GM18502 (cell line): ENCODE results near the gene ACSL1.

Source experiments
- ATAC-seq: cut with Tn5 transposase; IDR thresholded peaks from one replicate; pipeline ENCODE4 v1.9.1; 2021; ENCODE audit warnings: mild to moderate bottlenecking; ENCODE audit not compliant: unreplicated experiment, poor library complexity

ACSL1 gene

GRCh38 chr4:184825896-184826690 lies at the start of gene ACSL1:
Gene ACSL1 (minus strand): TSS chr4:184825968. CDS start chr4:184803514, 22,454 bp downstream.
- peak; percentile 73 for ATAC-seq

DNA sequence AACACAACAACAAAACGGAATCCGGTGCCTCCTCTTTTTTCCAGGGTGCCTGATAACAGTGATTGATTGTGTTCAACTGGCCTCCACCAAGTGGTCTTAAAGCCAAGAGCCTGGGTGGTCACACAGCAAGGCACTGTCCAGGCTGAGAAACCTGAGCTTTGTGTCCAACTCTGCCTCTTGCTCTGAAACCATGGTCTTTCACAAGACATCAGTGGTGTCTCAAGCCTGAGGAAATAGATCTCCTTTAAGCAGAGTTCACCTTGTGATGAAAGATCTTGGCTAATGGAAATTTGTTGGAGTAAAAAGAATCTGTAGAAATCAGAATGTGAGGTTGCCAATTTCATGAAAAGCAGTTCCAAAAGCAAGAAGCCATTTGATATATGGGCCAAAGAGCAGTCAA lies 47.3 kb upstream of the ACSL1 start:
- no peak for ATAC-seq

DNA sequence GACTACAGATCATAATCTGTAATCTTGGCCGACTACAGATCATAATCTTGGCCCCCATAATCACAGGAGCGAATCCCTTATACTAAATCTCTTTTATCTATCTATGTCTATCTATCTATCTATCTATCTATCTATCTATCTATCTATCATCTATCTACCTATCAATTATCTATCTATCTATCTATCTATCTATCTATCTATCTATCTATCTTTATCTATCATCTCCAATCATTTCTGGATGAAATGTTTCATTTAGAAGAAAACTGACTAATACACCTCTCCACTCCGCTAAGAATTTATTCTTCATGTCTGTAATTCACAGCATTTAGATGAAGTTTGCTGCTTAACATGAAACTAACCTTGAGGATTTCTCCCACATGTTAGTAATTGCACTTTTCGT lies 45.0 kb upstream of the ACSL1 start:
- ATAC-seq = no peak

DNA sequence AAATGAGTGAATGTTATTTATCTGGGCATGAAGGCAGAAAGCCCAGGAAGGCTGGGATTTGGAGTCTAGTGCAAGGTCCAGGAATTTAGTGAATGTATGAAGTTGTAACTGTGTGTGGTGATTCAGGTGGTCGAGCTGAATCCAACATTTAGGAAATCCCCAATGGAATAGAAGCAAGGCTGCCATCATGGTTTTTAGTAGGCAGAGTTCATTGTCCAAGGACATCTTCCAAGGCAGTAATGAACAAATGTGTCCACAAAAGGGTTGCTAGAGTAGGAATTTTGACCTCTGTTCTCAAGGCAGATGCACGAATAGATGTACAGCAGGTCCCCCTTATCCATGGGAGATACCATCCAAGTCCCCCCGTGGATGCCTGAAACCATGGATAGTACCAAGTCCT lies 42.9 kb upstream of the ACSL1 start:
- ATAC-seq = no peak

DNA sequence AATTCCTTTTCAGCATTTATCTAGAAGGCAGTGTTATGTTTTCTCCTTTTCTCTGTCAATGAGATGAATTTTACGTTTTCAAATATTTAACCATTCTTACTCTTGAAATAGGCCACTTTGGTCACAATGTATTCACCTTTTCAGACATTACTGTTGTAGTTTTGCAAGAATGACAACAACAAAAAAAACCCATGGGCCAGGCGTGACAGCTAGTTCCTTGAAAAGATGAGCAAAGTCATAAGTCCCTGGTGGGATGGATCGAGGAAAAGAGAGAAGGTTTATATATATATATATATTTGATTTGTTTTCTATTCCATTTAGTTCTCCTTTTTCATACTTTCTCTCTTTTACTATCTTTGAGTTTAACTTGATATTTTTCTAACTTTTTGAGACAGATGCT lies 38.1 kb upstream of the ACSL1 start:
- ATAC-seq = no peak

GRCh38 chr4:184861047-184861446 lies 35.3 kb upstream of the ACSL1 start:
- ATAC-seq = no peak

- peak; percentile 72 for ATAC-seq
Measured at GRCh38 chr4:184860018-184860779, 34.4 kb upstream of the ACSL1 start.

DNA sequence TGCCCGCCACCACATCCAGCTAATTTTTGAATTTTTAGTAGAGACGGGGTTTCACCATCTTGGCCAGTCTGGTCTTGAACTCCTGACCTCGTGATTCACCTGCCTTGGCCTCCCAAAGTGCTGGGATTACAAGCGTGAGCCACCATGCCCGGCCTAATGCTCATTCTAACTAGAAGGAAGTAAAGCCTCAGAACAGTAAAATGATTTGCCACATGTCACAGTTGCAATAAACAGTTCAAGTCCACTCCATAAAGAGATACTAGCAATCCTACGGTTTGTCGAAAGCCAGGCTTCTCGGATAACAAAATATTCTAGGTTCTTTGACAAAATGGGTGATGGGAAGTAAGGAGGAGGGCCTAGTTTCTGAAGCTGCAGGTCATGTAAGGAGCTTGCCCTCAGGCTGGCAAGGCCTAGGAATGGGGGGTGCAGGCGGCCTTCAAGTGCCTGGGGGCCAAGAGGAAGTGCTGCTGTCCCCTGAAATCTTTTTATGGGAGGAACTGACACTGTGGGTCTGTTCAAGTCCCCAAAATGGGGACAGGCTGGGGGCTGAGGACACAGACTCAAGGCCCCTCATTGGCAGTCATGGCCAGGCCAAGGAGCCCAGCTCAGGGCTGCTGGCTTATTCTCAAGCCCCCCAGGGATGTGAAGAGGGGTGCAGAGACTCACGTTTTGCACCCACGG lies 31.8 kb upstream of the ACSL1 start:
- no peak for ATAC-seq

DNA sequence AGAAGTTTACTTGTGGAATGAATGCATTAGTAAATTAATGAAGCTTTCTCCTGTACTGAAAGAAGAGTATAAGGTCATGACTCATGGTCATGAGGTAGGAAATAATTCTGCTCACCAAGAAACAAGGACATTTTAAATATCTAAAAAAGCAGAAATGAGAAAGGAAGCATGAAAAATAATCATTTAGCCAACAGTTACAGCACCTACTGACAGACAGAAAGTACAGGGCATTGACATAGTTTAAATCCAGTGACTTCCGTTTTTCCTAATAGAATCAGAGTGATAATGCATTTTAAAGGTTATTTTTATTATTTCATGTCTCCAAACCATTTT lies 30.5 kb upstream of the ACSL1 start:
- no peak for ATAC-seq

DNA sequence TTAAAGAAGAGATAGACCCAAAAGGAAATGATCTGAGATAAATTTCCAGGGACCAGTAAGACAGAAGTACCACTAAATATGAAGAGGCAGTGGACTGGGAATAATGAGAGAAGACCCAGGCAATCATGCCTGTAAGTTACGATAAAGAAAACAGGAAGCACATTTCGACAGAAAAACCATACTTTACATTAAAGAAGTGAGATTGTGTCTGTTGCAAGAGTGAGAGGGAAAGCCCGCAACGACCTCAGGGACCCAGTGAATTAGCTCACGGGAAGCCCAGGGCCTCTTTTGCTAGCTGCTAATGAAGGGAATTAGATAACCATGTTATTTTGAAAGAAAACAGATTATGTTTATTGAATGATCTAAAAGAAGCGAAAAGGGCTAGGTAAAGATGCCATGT lies 28.9 kb upstream of the ACSL1 start:
- ATAC-seq = peak; percentile 33

GRCh38 chr4:184853436-184853835 lies 27.7 kb upstream of the ACSL1 start:
- ATAC-seq = no peak

DNA sequence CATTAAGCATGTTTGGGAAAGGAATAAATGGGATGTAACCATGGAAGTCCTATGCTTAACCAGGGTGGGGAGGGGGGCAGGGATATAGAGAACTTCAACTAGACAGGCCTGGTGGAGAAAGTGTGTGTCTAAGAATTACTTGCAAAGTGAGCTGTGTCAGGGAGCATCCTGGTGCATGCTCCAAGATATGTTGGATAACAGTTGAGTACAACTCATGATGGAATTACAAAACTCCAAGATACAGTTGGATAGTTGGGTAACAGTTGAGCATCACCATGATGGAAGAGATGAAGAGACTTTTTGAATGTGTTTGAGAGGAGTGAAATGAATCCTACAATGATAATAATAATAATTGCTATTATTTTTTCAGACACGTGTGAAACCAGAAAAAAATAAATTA lies 26.1 kb upstream of the ACSL1 start:
- no peak for ATAC-seq

GRCh38 chr4:184851200-184851541 lies 25.4 kb upstream of the ACSL1 start:
- peak; percentile 80 for ATAC-seq

DNA sequence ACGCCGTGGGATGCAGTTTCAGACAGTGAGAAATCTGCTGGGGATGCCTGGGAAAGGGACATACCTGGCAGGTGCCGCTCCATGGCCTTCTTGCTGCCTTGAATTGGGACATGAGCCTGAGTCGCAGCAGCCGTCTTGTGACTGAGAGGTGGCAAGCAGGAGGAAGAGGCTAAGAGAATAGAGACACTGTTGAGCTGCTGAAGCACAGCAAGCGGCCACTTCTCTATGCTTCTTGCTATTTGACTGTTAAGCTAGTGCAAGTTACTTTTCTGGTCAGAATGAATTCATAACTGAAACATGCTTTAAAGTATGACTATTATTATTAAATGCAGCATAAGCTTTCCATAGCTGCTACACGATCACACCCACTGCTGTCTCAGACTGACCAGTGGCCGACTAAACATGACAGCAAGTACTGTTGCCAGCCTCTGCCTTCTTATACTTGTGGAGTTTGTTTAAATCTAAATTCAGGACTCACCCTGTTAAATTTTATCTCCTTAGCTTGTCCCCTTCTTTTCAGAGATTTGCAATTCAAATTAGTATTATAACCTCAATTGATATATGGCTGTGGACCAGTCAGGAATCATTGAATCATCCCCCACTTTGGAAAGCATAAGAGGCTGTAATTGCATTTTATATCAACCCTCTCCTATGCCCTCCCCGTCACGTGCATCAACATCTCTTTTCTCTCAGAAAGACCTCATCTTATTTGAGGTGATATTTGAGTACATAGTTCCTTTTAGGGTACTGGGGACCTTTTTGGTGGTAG lies 24.8 kb upstream of the ACSL1 start:
- ATAC-seq = peak; percentile 46

DNA sequence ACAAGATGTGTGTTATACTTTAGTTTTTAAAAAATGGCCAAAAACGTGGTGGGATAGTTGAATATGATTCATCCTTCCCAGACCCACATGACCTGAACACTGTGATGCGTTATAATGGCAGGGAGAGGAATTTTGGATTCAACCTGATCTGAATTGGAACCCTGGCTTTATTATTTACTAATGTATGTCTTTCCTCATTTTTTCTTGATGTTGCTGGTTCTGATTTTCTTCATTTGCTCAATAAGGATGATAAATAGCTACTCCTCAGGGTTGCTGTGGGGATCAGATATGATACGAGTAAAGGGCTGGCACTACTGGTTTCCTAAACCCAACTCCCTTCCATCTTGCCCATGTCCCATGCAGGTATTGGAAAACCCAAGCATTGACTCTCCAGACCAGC lies 24.2 kb upstream of the ACSL1 start:
- no peak for ATAC-seq

GRCh38 chr4:184849185-184849584 lies 23.4 kb upstream of the ACSL1 start:
- peak; percentile 34 for ATAC-seq

DNA sequence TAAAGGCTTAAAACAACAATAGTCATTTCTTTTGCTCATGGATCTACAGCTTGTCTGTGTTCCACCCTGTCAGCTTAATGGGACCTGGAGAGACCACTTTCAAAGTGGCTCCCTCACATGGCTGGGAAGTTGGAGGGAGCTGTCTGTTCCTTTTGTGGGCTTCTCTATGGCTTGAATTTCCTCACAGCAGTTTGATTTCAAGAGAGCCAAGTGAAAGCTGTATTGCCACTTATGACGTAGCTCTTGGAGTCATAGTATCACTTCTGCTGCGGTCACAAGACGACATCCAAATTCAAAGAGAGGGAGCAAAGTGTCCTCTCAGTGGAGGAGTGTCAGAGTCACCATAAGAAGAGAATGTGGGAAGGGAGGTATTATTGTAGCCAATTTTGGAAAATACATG lies 22.7 kb upstream of the ACSL1 start:
- no peak for ATAC-seq

- no peak for ATAC-seq
Measured at GRCh38 chr4:184846531-184846930, 20.8 kb upstream of the ACSL1 start.

GRCh38 chr4:184845367-184846021 lies 19.7 kb upstream of the ACSL1 start:
- no peak for ATAC-seq

DNA sequence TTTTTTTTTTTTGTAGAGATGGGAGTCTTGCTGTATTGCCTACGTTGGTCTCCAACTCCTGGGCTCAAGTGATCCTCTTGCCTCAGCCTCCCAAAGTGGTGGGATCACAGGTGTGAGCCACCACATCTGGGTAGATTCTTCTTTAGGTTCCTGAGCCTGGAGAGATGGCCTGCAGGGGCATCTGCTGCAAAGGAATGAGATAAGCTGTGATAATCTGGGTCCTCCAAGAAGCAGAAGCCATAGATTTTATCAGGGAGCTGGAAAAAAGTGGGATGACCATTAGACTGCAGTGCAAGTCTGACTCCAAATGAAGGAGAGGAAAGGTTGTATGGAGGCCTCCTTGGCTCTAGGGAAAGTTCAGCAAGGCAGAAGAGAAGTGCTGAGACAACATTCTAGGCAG lies 19.0 kb upstream of the ACSL1 start:
- ATAC-seq = no peak
